Hippocampal formation (tissue), 2 donors: ENCODE data around the gene ITGB5.

ENCODE experiments used
- DNase-seq, 2 donors: peaks; one replicate each; lab custom pipeline; 2025; lab: John Stamatoyannopoulos, UW

The ITGB5 gene

GRCh38 chr3:124887177-124887931, at the start of gene ITGB5:
TSS of gene ITGB5 (minus strand) at chr3:124887365. CDS start at chr3:124887000, 365 bp downstream.
- DNase-seq = peak; percentile 19 to 33

GRCh38 chr3:124935794-124936542, 48.8 kb upstream of the ITGB5 start:
- no peak for DNase-seq

GRCh38 chr3:124935264-124935663, 48.1 kb upstream of the ITGB5 start:
- no peak for DNase-seq

- no peak for DNase-seq
These were observed 47.4 kb upstream of the ITGB5 start, which contains the start of gene MUC13 for GRCh38 chr3:124934577-124934976. TSS of gene MUC13 (minus strand) at chr3:124934751. CDS start at chr3:124934712, 39 bp downstream.

- DNase-seq = peak; percentile 4 to 28
These were observed 41.4 kb upstream of the ITGB5 start for GRCh38 chr3:124928333-124929202.

- no peak for DNase-seq
These were observed 40.4 kb upstream of the ITGB5 start for GRCh38 chr3:124927574-124928045.

- no peak for DNase-seq
These were observed 39.4 kb upstream of the ITGB5 start for GRCh38 chr3:124926426-124927101.

GRCh38 chr3:124924741-124925140, 37.6 kb upstream of the ITGB5 start:
- DNase-seq = no peak

GRCh38 chr3:124923833-124924232, 36.7 kb upstream of the ITGB5 start:
- DNase-seq = no peak

GRCh38 chr3:124920718-124921117, 33.6 kb upstream of the ITGB5 start:
- DNase-seq = peak in 1 of 2 donors; percentile 26

- DNase-seq = no peak
These were observed 32.6 kb upstream of the ITGB5 start for GRCh38 chr3:124919756-124920155.

- no peak for DNase-seq
These were observed 31.4 kb upstream of the ITGB5 start for GRCh38 chr3:124918524-124918923.

GRCh38 chr3:124916837-124917409, 29.8 kb upstream of the ITGB5 start:
- no peak for DNase-seq

GRCh38 chr3:124915254-124915653, 28.1 kb upstream of the ITGB5 start:
- DNase-seq = no peak

- no peak for DNase-seq
These were observed 20.8 kb upstream of the ITGB5 start for GRCh38 chr3:124907957-124908356.

GRCh38 chr3:124904835-124905492, 17.8 kb upstream of the ITGB5 start:
- DNase-seq = no peak

- no peak for DNase-seq
These were observed 17.0 kb upstream of the ITGB5 start for GRCh38 chr3:124903896-124904834.

GRCh38 chr3:124896824-124897526, 9.8 kb upstream of the ITGB5 start:
- no peak for DNase-seq

GRCh38 chr3:124895756-124896155, 8.6 kb upstream of the ITGB5 start:
- no peak for DNase-seq
